GM12891 (cell line): ENCODE data around the gene UBAP2L.
"Not testable (repeated sequence)": the region's sequence is repeated elsewhere in the genome, so short reads cannot be mapped to it uniquely, and the experiment has no call there.

Experiments
- PAX5 ChIP-seq: IDR thresholded peaks from 2 replicates; pipeline ENCODE4 v1.6.1; 2011; ENCODE audit warnings: low read length, moderate library complexity, mild to moderate bottlenecking; ENCODE audit not compliant: insufficient read depth, severe bottlenecking
- POLR2A ChIP-seq: IDR thresholded peaks from 2 replicates; pipeline ENCODE4 v1.6.1; 2011; ENCODE audit warnings: low read depth, low read length, control low read depth
- POLR2AphosphoS5 ChIP-seq: IDR thresholded peaks from 2 replicates; pipeline ENCODE4 v1.6.1; 2011; ENCODE audit warnings: low read depth, low read length, control low read depth
- SPI1 ChIP-seq: IDR thresholded peaks from 2 replicates; pipeline ENCODE4 v1.6.1; 2011; ENCODE audit warnings: low read depth, low read length, control low read depth
- TAF1 ChIP-seq: IDR thresholded peaks from 2 replicates; pipeline ENCODE4 v1.6.1; 2011; ENCODE audit warnings: low read depth, low read length, control low read depth

DNA sequence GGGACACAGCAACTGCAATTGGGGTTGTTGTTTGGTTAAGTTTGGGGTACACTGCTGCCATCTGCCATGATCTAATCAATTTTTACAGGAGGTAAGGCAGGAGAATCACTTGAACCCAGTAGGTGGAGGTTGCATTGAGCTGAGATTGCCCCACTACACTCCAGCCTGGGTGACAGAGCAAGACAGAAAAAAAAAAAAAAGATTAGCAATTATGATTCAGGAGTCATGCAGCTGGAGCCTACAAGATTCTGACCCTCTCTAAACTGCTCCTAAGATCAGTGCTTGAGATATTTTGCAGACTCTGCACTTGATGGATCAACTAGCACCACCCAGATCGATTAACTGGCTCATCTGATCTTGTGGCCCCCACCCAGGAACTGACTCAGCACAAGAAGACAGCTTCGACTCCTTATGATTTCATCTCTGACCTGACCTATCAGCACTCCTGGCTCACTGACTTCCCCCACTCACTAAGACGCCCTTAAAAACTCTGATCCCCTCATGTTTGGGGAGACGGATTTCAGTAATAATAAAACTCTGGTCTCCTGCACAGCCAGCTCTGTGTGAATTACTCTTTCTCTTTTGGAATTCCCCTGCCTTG lies 87.0 kb downstream of the UBAP2L start:
- TF ChIP-seq POLR2AphosphoS5, TAF1, POLR2A, PAX5, SPI1: not testable (repeated sequence)
